ENCODE results near the gene CTIF.

DNA sequence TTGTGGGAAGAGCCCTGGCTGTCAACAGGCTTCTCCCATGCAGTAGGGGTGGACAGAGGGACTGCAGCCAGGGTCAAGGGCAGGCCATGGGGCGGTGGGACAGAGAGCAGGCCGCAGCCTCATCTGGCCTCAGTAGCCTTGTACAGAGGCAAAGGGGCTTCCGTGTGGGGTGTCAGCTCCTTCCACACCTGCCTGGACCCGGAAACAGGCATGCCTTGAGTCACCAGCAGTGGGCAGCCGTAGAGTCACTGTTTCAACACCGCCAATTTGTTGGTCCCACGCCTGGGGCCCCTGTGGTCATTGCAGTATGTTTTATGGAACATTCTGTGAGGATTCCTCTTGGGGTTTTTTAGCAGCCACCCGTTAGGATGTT lies 238.9 kb downstream of the CTIF start:
- TF ChIP-seq CTCF (IDR thresholded peaks at IDR 0.05; ENCODE audit: poor library complexity) (peak; percentile 36), EZH2phosphoT487 (IDR thresholded peaks at IDR 0.05; ENCODE audit: low read depth, severe bottlenecking, unreplicated experiment) (no peak), EZH2 (IDR thresholded peaks at IDR 0.05; ENCODE audit: borderline replicate concordance) (no peak)

All from hepatocyte (in vitro differentiated cells).